Mucosa of rectum (tissue), 2 donors: ENCODE data around the gene ULBP2.
A peak's percentile ranks its signal among the peaks of the same experiment; 100 is the strongest.
"Not testable (repeated sequence)": the region's sequence is repeated elsewhere in the genome, so short reads cannot be mapped to it uniquely, and the experiment has no call there.

Experiments
- H3K27ac ChIP-seq, 2 donors: one replicate each; pipeline ENCODE4 v1.7.0; 2013; ENCODE audit warnings: inconsistent platforms in 2 of 2, low read depth in 2 of 2, low read length in 2 of 2
- H3K27me3 ChIP-seq, 2 donors: one replicate each; pipeline ENCODE4 v1.7.0; 2013; ENCODE audit warnings: low read length in 2 of 2; ENCODE audit not compliant: control insufficient read depth in 2 of 2, insufficient read depth in 2 of 2
- H3K36me3 ChIP-seq, 2 donors: one replicate each; pipeline ENCODE4 v1.7.0; 2013; ENCODE audit warnings: low read length in 2 of 2; ENCODE audit not compliant: control insufficient read depth in 2 of 2, insufficient read depth in 2 of 2
- H3K4me1 ChIP-seq, 2 donors: one replicate each; pipeline ENCODE4 v1.7.0; 2013; ENCODE audit warnings: low read length in 2 of 2, mild to moderate bottlenecking in 1 of 2; ENCODE audit not compliant: control insufficient read depth in 2 of 2, insufficient read depth in 2 of 2
- H3K4me3 ChIP-seq, 2 donors: one replicate each; pipeline ENCODE4 v1.7.0; 2013; ENCODE audit warnings: low read length in 2 of 2
- H3K9ac ChIP-seq, 2 donors: one replicate each; pipeline ENCODE4 v1.7.0; 2013; ENCODE audit warnings: low read length in 2 of 2, low read depth in 1 of 2, mild to moderate bottlenecking in 1 of 2
- H3K9me3 ChIP-seq, 2 donors: one replicate each; pipeline ENCODE4 v1.7.0; 2013; ENCODE audit warnings: low read length in 2 of 2; ENCODE audit not compliant: control insufficient read depth in 2 of 2
- donor health status: healthy.
- donor health status: Normal muscosa, but diverticular disease.

The ULBP2 gene

DNA sequence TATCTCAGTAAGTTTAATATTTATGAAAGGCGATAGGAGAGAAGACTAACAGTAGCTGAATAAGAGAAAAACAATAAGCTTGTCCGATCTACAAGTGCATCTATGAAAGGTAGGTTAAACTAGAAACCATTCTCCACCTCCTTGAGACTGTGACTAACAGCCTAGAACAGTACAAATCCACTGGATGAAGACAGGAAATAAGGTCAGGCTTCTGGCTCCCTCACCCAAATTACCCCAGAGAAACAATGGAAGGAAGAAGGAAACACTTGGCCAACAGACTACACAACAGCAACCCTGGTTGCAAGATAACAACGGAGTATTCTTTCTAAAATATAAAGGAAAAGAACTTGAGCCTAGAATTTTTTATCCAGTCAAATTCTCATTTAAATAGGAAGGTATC, 16.3 kb downstream of the ULBP2 start:
- H3K27me3 ChIP-seq, result peaks cover 53 to 56% of the 10 kb centered on the region in 2 donors
- not testable (repeated sequence) for H3K36me3 ChIP-seq, H3K9me3 ChIP-seq, H3K4me3 ChIP-seq, H3K9ac ChIP-seq, H3K27ac ChIP-seq, H3K4me1 ChIP-seq

DNA sequence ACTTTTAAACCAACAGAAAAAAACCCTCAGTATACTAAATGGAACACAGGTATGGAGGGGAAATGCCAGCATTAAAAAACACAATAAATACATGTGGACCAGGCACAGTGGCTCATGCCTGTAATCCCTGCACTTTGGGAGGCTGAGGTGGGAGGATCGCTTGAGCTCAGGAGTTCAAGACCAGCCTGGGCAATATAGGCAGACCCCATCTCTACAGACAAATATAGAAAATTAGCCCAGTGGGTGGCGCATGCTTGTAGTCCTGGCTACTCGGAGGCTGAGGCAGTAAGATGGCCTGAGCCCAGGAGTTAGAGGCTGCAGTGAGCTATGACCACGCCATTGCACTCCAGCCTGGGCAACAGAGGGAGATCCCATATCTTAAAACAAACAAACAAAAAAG, 18.0 kb downstream of the ULBP2 start:
- H3K27me3 ChIP-seq, result peaks cover 59 to 65% of the 10 kb centered on the region in 2 donors
- not testable (repeated sequence) for H3K27ac ChIP-seq, H3K9ac ChIP-seq, H3K36me3 ChIP-seq, H3K4me3 ChIP-seq, H3K9me3 ChIP-seq
- H3K4me1 ChIP-seq, result peaks cover 9 to 11% of the 10 kb centered on the region in 2 donors

DNA sequence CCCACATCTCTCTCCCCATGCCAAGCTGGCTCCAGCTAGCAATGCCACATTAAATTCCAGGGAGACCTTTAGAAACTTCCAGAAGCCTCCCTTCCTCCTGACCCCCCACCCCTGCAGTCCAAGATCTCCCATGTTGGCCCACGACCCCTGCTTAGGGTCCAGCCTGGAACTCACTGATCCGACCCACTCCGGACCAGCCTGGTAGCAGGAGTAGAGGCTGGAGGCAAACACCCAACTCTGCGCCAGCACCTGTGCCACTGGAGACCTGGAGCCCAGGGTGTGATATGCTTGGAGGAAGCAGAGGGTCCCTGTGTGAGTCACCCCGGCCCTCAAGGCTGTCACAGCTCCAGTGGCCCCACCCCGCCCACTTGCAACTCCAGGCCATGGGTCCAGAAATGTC, 18.7 kb downstream of the ULBP2 start:
- Histone ChIP-seq H3K27ac (no peak overlapping the region), H3K4me3 (no peak overlapping the region), H3K4me1 (peaks cover 9 to 12% of the 10 kb centered on the region in 2 donors), H3K27me3 (peaks cover 62 to 68% of the 10 kb centered on the region in 2 donors), H3K9me3 (no peaks in the 10 kb centered on the region), H3K9ac (no peak overlapping the region), H3K36me3 (no peaks in the 10 kb centered on the region)

DNA sequence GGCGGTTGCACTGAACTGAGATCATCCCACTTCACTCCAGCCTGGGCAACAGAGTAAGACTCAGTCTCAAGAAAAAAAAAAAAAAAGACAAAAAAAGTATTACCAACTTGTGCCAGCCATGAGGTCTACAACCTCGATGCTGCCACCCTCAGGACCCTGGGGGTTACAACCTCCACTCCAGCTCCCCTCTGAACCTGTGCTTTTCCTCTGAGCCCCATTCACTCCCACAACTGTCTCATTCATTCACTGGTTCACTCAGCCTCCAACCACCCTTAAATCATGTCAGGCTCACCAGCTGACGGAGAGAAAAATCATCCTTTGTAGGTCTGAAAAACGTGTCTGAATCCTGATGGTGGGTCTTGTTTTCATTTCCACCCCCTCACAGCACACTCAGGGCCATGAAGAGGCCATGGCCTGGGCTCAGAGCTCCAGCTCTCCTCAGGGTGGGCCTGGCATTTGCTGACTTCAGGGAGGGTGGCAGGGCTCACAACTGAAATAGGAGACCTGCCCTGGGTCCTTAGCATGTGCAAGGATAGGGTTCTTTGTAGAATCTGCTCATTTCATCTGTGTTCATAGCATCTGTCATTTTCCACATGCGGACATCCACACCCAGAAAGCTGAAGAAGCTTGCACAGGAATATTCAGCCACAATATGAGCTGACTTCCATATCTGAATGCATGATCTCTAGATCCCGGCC, 20.1 kb downstream of the ULBP2 start:
- peaks cover 9 to 12% of the 10 kb centered on the region in 2 donors for H3K4me1 ChIP-seq
- no peaks in the 10 kb centered on the region for H3K36me3 ChIP-seq
- H3K27me3 ChIP-seq, result peaks cover 60 to 65% of the 10 kb centered on the region in 2 donors
- H3K9me3 ChIP-seq, result no peaks in the 10 kb centered on the region
- no peak overlapping the region for H3K9ac ChIP-seq
- no peak overlapping the region for H3K4me3 ChIP-seq
- H3K27ac ChIP-seq, result no peak overlapping the region

DNA sequence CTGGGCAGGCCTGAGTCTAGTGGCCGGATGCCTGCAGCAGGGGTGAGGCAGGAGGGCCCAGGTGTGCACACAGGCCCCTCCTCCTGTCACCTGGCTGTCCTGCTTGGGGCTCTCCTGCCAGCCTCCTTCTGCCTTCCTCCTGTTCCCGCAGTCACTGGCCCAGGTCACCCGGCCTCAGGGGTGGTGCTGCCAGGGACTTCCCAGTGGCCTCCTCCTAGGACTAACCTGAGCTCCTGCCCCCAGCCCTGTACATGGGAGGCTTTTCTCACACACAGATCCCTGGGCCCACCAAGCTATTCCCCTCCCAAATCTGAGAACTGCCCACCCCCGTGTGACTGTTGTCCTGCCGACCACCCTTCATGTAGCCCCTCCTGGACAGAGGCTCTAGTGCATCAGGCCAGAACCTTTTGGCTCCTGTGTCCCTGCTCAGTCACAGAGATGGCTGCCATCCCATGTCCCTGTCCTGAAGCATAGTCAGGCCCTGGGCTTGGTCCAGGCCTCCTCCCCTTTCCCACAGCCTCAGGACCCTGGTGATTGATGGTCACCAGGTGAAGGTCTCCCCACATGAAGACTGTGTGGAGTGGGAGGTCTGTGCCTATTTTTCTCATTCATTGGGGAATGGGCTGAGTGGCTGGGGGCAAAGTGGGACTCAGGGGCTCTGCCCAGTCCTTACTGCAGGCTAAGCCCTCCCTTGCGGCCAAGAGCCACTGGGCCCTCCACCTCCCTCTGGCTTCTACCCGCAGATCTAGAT, 20.8 kb downstream of the ULBP2 start:
- Histone ChIP-seq H3K4me1 (peaks cover 9 to 12% of the 10 kb centered on the region in 2 donors), H3K9ac (no peak overlapping the region), H3K4me3 (no peak overlapping the region), H3K9me3 (no peaks in the 10 kb centered on the region), H3K27ac (no peak overlapping the region), H3K27me3 (peaks cover 57 to 68% of the 10 kb centered on the region in 2 donors), H3K36me3 (no peaks in the 10 kb centered on the region)

DNA sequence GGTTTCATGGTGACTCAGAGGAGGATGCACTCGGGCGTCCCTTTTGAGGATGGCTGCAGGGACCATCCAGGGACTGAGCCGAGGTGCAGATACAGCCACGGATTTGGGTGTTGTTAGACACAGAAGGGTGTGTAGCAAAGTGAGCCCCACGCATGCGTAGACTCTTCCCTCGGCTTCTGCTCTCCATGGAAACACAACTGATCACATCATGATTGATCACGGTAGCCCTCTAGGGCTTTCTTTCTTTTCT, 21.3 kb downstream of the ULBP2 start:
- H3K36me3 ChIP-seq, result no peaks in the 10 kb centered on the region
- H3K4me3 ChIP-seq, result peak overlapping the region in 1 of 2 donors; percentile 57
- no peak overlapping the region for H3K9ac ChIP-seq
- no peak overlapping the region for H3K27ac ChIP-seq
- peaks cover 57 to 68% of the 10 kb centered on the region in 2 donors for H3K27me3 ChIP-seq
- no peaks in the 10 kb centered on the region for H3K9me3 ChIP-seq
- H3K4me1 ChIP-seq, result peaks cover 9 to 12% of the 10 kb centered on the region in 2 donors

DNA sequence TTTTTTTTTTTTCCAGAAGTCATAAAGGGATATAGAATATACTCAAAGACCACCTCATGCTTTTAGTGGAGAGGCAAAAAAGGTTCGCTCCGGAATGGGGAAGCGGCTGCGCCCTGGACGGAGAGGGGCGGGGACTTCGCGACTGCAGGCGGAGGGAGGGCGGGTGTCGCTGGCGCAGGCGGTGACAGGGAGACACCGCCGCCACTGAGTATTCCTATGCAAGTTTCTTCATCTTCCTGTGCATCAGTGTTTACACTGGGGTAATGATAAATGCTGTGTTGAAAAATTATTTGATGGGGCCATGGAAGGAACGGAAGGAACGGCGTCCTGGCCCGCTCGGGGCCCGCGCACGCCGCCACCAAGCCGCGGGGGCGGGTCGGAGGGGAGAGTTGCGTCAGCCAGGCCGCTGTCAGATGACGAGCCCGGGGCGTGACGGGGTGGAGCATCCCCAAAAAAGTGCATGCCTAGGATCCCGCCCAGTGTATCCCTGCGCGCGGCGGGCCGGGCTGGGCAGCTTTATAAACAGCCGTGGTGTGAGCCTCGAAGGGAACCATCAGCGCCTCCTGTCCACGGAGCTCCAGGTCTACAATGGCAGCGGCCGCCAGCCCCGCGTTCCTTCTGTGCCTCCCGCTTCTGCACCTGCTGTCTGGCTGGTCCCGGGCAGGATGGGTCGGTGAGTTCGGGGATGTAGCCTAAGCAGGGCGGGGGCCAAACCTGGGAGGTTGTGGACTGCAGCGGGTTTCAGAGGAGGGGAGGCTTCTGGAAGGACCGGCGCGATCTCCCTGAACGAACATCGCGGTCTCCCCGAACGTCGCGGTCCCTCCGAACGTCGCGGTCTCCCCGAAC, 21.9 kb downstream of the ULBP2 start, which contains the start of gene ULBP1:
Gene ULBP1 (plus strand): TSS at position 482 of the 846 bp plus-strand sequence. CDS start 107 bp downstream, at position 589.
- H3K36me3 ChIP-seq, result no peaks in the 10 kb centered on the region
- no peak within 1 kb of the TSS for H3K27ac ChIP-seq
- H3K4me1 ChIP-seq, result peaks cover 9 to 12% of the 10 kb centered on the region in 2 donors
- no peaks in the 10 kb centered on the region for H3K9me3 ChIP-seq
- peaks cover 59 to 68% of the 10 kb centered on the region in 2 donors for H3K27me3 ChIP-seq
- H3K9ac ChIP-seq, result peak within 1 kb of the TSS in 1 of 2 donors; percentile 11
- H3K4me3 ChIP-seq, result peak within 1 kb of the TSS; percentile 54 to 57

DNA sequence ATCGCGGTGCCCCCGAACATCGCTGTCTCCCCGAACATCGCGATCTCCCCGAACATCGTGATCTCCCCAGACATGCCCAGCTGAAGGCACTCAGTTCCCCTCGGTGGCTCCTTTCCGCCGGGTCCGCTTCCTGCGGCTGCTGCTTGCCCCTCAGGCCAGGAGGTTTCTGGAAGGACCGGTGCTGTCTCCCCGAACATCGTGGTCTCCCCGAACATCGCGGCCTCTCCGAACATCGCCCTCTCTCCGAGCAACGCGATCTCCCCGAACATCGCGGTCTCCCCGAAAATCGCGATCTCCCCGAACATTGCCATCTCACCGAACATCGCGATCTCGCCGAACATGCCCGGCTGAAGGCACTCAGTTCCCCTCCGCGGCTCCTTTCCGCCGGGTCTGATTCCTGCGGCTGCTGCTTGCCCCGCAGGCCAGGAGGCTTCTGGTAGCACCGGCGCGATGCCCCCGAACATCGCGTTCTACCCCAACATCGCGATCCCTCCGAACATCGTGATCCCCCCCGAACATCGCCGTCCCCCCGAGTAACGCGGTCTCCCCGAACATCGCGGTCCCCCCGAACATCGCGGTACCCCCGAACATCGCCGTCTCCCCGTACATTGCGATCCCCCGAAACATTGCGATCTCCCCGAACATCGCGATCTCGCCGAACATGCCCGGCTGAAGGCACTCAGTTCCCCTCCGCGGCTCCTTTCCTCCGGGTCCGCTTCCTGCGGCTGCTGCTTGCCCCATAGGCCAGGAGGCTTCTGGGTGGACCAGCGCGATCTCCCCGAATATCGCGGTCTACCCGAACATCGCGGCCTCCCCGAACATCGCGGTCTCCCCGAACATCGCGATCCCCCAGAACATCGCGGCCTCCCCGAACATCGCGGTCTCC, 22.7 kb downstream of the ULBP2 start:
- Histone ChIP-seq H3K9me3 (no peaks in the 10 kb centered on the region), H3K4me3 (peak overlapping the region; percentile 54 to 57), H3K27me3 (peaks cover 54 to 62% of the 10 kb centered on the region in 2 donors), H3K4me1 (peaks cover 9 to 12% of the 10 kb centered on the region in 2 donors), H3K27ac (no peak overlapping the region), H3K36me3 (no peaks in the 10 kb centered on the region), H3K9ac (no peak overlapping the region)

DNA sequence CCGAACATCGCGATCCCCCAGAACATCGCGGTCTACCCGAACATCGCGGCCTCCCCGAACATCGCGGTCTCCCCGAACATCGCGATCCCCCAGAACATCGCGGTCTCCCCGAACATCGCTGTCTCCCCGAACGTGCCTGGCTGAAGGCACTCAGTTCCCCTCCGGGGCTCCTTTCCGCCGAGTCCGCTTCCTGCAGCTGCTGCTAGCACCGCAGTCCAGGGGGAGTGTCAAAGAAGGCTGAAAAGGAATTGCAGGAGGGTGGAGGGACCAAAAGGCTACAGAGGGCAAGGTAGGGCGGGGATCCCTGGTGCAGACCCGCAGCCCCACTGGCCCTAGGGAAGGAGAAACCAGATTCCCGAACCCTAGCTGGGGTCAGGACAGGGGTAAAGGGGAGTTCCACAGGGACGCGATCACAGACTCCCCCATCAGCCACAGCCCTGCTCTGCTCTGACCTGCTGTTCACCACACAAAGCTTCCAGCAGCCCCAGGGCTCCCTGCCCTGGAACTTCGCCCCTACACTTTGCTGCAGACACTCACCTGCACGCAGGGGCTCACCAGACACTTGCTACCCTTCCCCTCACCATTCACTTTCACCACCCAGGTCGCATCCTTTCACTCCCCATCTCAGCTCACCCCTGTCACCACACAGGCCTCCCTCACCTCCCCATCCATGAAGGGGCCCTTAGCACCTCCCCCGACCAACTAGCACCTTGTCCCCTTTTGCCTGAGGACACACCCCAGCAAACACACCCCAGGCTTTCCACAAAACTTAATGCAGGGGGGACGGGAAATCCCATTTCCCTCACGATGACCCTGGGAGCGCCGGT, 23.6 kb downstream of the ULBP2 start:
- Histone ChIP-seq H3K4me3 (peak overlapping the region in 1 of 2 donors; percentile 14), H3K4me1 (peaks cover 9 to 12% of the 10 kb centered on the region in 2 donors), H3K9ac (no peak overlapping the region), H3K9me3 (no peaks in the 10 kb centered on the region), H3K27me3 (peaks cover 55 to 66% of the 10 kb centered on the region in 2 donors), H3K36me3 (no peaks in the 10 kb centered on the region), H3K27ac (no peak overlapping the region)
